ENCODE data around the gene EID2.
A peak's percentile ranks its signal among the peaks of the same experiment; 100 is the strongest.

The EID2 gene

DNA sequence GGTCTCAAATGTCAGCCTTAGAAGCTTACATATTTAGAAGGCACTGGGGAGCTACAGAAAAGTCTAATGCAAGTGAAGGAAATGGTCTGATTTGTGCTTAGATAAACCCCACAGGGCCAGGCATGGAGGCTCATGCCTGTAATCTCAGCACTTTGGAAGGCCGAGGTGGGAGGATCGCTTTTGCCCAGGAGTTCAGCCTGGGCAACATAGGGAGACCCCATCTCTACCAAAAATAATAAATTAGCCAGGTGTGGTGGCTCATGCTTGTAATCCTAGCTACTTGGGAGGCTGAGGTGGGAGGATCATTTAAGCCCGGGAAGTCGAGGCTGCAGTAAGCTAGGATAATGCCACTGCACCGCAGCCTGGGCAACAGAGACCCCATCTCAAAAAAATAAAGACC, 43.9 kb downstream of the EID2 start:
- H3K36me3 ChIP-seq (ENCODE audit: control insufficient read depth, insufficient read depth, low read length) = no peaks in the 10 kb centered on the region
- H3K4me3 ChIP-seq (ENCODE audit: low read length) = no peak overlapping the region
- no peaks in the 10 kb centered on the region for H3K79me1 ChIP-seq (ENCODE audit: low read length)
- no peak overlapping the region for H3K23ac ChIP-seq (ENCODE audit: low read length)
- no peaks in the 10 kb centered on the region for H3K4me1 ChIP-seq (ENCODE audit: control insufficient read depth, low read depth, low read length)
- no peak overlapping the region for H4K5ac ChIP-seq (ENCODE audit: low read length)
- no peak for DNase-seq
- no peak overlapping the region for H3K27ac ChIP-seq (ENCODE audit: low read depth, low read length)
- peaks cover 17% of the 10 kb centered on the region for H3K27me3 ChIP-seq (ENCODE audit: insufficient read depth, low read length, poor library complexity)
- H3K56ac ChIP-seq (ENCODE audit: low read length) = no peak overlapping the region
- no peak overlapping the region for H4K8ac ChIP-seq (ENCODE audit: low read depth, low read length)
- no peak overlapping the region for H2BK120ac ChIP-seq (ENCODE audit: low read depth, low read length)
- no peak overlapping the region for H2BK5ac ChIP-seq (ENCODE audit: low read length)
- H3K4me2 ChIP-seq (ENCODE audit: low read length) = no peak overlapping the region
- no peak overlapping the region for H2AK5ac ChIP-seq (ENCODE audit: low read length)
- H3K79me2 ChIP-seq (ENCODE audit: control insufficient read depth, insufficient read depth, low read length) = no peaks in the 10 kb centered on the region
- no peak overlapping the region for H3K9ac ChIP-seq (ENCODE audit: low read length)
- no CpG with 5 or more reads among the region's 5 CpGs for WGBS (ENCODE audit: extremely low coverage, insufficient coverage, low lambda C conversion rate)
- H2BK15ac ChIP-seq (replicated peaks; ENCODE audit: low read depth) = no peak overlapping the region
- no peak overlapping the region for H3K4ac ChIP-seq (ENCODE audit: low read depth, low read length)
- H3K18ac ChIP-seq (ENCODE audit: low read length) = no peak overlapping the region

GRCh38 chr19:39494661-39495060, 45.3 kb downstream of the EID2 start:
- H3K18ac ChIP-seq (ENCODE audit: low read length) = no peak overlapping the region
- no peaks in the 10 kb centered on the region for H3K4me1 ChIP-seq (ENCODE audit: control insufficient read depth, low read depth, low read length)
- no peak overlapping the region for H3K4me3 ChIP-seq (ENCODE audit: low read length)
- H3K79me2 ChIP-seq (ENCODE audit: control insufficient read depth, insufficient read depth, low read length) = no peaks in the 10 kb centered on the region
- no peak overlapping the region for H2BK120ac ChIP-seq (ENCODE audit: low read depth, low read length)
- DNase-seq = no peak
- no peak overlapping the region for H4K5ac ChIP-seq (ENCODE audit: low read length)
- no peaks in the 10 kb centered on the region for H3K36me3 ChIP-seq (ENCODE audit: control insufficient read depth, insufficient read depth, low read length)
- no peak overlapping the region for H2BK15ac ChIP-seq (replicated peaks; ENCODE audit: low read depth)
- no peak overlapping the region for H3K4me2 ChIP-seq (ENCODE audit: low read length)
- H3K4ac ChIP-seq (ENCODE audit: low read depth, low read length) = no peak overlapping the region
- no CpG with 5 or more reads among the region's 5 CpGs for WGBS (ENCODE audit: extremely low coverage, insufficient coverage, low lambda C conversion rate)
- no peaks in the 10 kb centered on the region for H3K79me1 ChIP-seq (ENCODE audit: low read length)
- no peak overlapping the region for H2BK5ac ChIP-seq (ENCODE audit: low read length)
- H2AK5ac ChIP-seq (ENCODE audit: low read length) = no peak overlapping the region
- no peak overlapping the region for H4K8ac ChIP-seq (ENCODE audit: low read depth, low read length)
- H3K27me3 ChIP-seq (ENCODE audit: insufficient read depth, low read length, poor library complexity) = peaks cover 12% of the 10 kb centered on the region
- no peak overlapping the region for H3K9ac ChIP-seq (ENCODE audit: low read length)
- no peak overlapping the region for H3K23ac ChIP-seq (ENCODE audit: low read length)
- no peak overlapping the region for H3K56ac ChIP-seq (ENCODE audit: low read length)
- H3K27ac ChIP-seq (ENCODE audit: low read depth, low read length) = no peak overlapping the region

GRCh38 chr19:39492788-39493187, 47.2 kb downstream of the EID2 start:
- H2BK120ac ChIP-seq (ENCODE audit: low read depth, low read length) = no peak overlapping the region
- H3K79me1 ChIP-seq (ENCODE audit: low read length) = no peaks in the 10 kb centered on the region
- H2BK5ac ChIP-seq (ENCODE audit: low read length) = no peak overlapping the region
- H4K8ac ChIP-seq (ENCODE audit: low read depth, low read length) = no peak overlapping the region
- H3K56ac ChIP-seq (ENCODE audit: low read length) = no peak overlapping the region
- H2AK5ac ChIP-seq (ENCODE audit: low read length) = no peak overlapping the region
- DNase-seq = no peak
- H3K9ac ChIP-seq (ENCODE audit: low read length) = no peak overlapping the region
- WGBS (ENCODE audit: extremely low coverage, insufficient coverage, low lambda C conversion rate) = no CpG with 5 or more reads among the region's 3 CpGs
- no peak overlapping the region for H3K4ac ChIP-seq (ENCODE audit: low read depth, low read length)
- peaks cover 5% of the 10 kb centered on the region for H3K36me3 ChIP-seq (ENCODE audit: control insufficient read depth, insufficient read depth, low read length)
- peak overlapping the region; percentile 24 for H3K27ac ChIP-seq (ENCODE audit: low read depth, low read length)
- H4K5ac ChIP-seq (ENCODE audit: low read length) = no peak overlapping the region
- no peaks in the 10 kb centered on the region for H3K4me1 ChIP-seq (ENCODE audit: control insufficient read depth, low read depth, low read length)
- H3K27me3 ChIP-seq (ENCODE audit: insufficient read depth, low read length, poor library complexity) = no peaks in the 10 kb centered on the region
- H3K23ac ChIP-seq (ENCODE audit: low read length) = no peak overlapping the region
- H3K4me3 ChIP-seq (ENCODE audit: low read length) = no peak overlapping the region
- H3K18ac ChIP-seq (ENCODE audit: low read length) = no peak overlapping the region
- H3K79me2 ChIP-seq (ENCODE audit: control insufficient read depth, insufficient read depth, low read length) = no peaks in the 10 kb centered on the region
- no peak overlapping the region for H3K4me2 ChIP-seq (ENCODE audit: low read length)
- H2BK15ac ChIP-seq (replicated peaks; ENCODE audit: low read depth) = no peak overlapping the region

- no peak overlapping the region for H3K4me2 ChIP-seq (ENCODE audit: low read length)
- no peaks in the 10 kb centered on the region for H3K79me1 ChIP-seq (ENCODE audit: low read length)
- no peak overlapping the region for H3K56ac ChIP-seq (ENCODE audit: low read length)
- no peak overlapping the region for H4K8ac ChIP-seq (ENCODE audit: low read depth, low read length)
- no peak overlapping the region for H3K9ac ChIP-seq (ENCODE audit: low read length)
- no peak overlapping the region for H3K18ac ChIP-seq (ENCODE audit: low read length)
- no peak overlapping the region for H2AK5ac ChIP-seq (ENCODE audit: low read length)
- no peak overlapping the region for H2BK15ac ChIP-seq (replicated peaks; ENCODE audit: low read depth)
- H2BK5ac ChIP-seq (ENCODE audit: low read length) = no peak overlapping the region
- H3K36me3 ChIP-seq (ENCODE audit: control insufficient read depth, insufficient read depth, low read length) = peaks cover 5% of the 10 kb centered on the region
- H3K4me1 ChIP-seq (ENCODE audit: control insufficient read depth, low read depth, low read length) = no peaks in the 10 kb centered on the region
- no peak for DNase-seq
- H3K4me3 ChIP-seq (ENCODE audit: low read length) = no peak overlapping the region
- H4K5ac ChIP-seq (ENCODE audit: low read length) = no peak overlapping the region
- no peak overlapping the region for H3K23ac ChIP-seq (ENCODE audit: low read length)
- H3K79me2 ChIP-seq (ENCODE audit: control insufficient read depth, insufficient read depth, low read length) = no peaks in the 10 kb centered on the region
- no peak overlapping the region for H3K4ac ChIP-seq (ENCODE audit: low read depth, low read length)
- no CpG with 5 or more reads among the region's 6 CpGs for WGBS (ENCODE audit: extremely low coverage, insufficient coverage, low lambda C conversion rate)
- no peaks in the 10 kb centered on the region for H3K27me3 ChIP-seq (ENCODE audit: insufficient read depth, low read length, poor library complexity)
- H3K27ac ChIP-seq (ENCODE audit: low read depth, low read length) = no peak overlapping the region
- H2BK120ac ChIP-seq (ENCODE audit: low read depth, low read length) = no peak overlapping the region
Measured at GRCh38 chr19:39492225-39492624, 47.7 kb downstream of the EID2 start.

- peaks cover 3% of the 10 kb centered on the region for H3K79me1 ChIP-seq (ENCODE audit: low read length)
- no peak for DNase-seq
- H2BK5ac ChIP-seq (ENCODE audit: low read length) = no peak overlapping the region
- no peak overlapping the region for H3K18ac ChIP-seq (ENCODE audit: low read length)
- peaks cover 7% of the 10 kb centered on the region for H3K36me3 ChIP-seq (ENCODE audit: control insufficient read depth, insufficient read depth, low read length)
- no peak overlapping the region for H3K23ac ChIP-seq (ENCODE audit: low read length)
- no peak overlapping the region for H3K27ac ChIP-seq (ENCODE audit: low read depth, low read length)
- H3K27me3 ChIP-seq (ENCODE audit: insufficient read depth, low read length, poor library complexity) = no peaks in the 10 kb centered on the region
- H3K56ac ChIP-seq (ENCODE audit: low read length) = no peak overlapping the region
- H3K4me2 ChIP-seq (ENCODE audit: low read length) = no peak overlapping the region
- H3K4me1 ChIP-seq (ENCODE audit: control insufficient read depth, low read depth, low read length) = no peaks in the 10 kb centered on the region
- no peak overlapping the region for H2BK120ac ChIP-seq (ENCODE audit: low read depth, low read length)
- no CpG with 5 or more reads among the region's 10 CpGs for WGBS (ENCODE audit: extremely low coverage, insufficient coverage, low lambda C conversion rate)
- no peak overlapping the region for H3K4me3 ChIP-seq (ENCODE audit: low read length)
- H4K8ac ChIP-seq (ENCODE audit: low read depth, low read length) = no peak overlapping the region
- no peak overlapping the region for H2BK15ac ChIP-seq (replicated peaks; ENCODE audit: low read depth)
- no peak overlapping the region for H4K5ac ChIP-seq (ENCODE audit: low read length)
- no peak overlapping the region for H3K4ac ChIP-seq (ENCODE audit: low read depth, low read length)
- no peak overlapping the region for H3K9ac ChIP-seq (ENCODE audit: low read length)
- H3K79me2 ChIP-seq (ENCODE audit: control insufficient read depth, insufficient read depth, low read length) = no peaks in the 10 kb centered on the region
- no peak overlapping the region for H2AK5ac ChIP-seq (ENCODE audit: low read length)
Measured at GRCh38 chr19:39489756-39490155, 50.2 kb downstream of the EID2 start.

All from mesendoderm (in vitro differentiated cells).